ENCODE measurements around the gene CCDC14. TPM values are rescaled to one million over a fixed set of nuclear protein-coding genes. Genes with fewer than 3 reads are reported as not detected.

Gene CCDC14
- total and polyA plus RNA-seq, 2 donors = 57.3 to 60.4 TPM

GRCh38 chr3:123877965-123878364 lies 83.1 kb downstream of the CCDC14 start:
- WGBS = 96% methylated on average over 4 of the region's 4 CpGs
- H3K36me3 ChIP-seq (ENCODE audit: control insufficient read depth in 2 of 2, insufficient read depth in 2 of 2, low read length in 1 of 2) = no peaks in the 10 kb centered on the region
- no peak overlapping the region for H3K27ac ChIP-seq (ENCODE audit: low read depth in 1 of 2, low read length in 1 of 2)
- peaks cover 0 to 20% of the 10 kb centered on the region in 2 donors for H3K27me3 ChIP-seq (ENCODE audit: control insufficient read depth in 2 of 2, insufficient read depth in 1 of 2, low read length in 1 of 2)
- no peaks in the 10 kb centered on the region for H3K9me3 ChIP-seq (ENCODE audit: control insufficient read depth in 2 of 2, insufficient read depth in 1 of 2, low read length in 1 of 2)
- H3K4me3 ChIP-seq (ENCODE audit: low read length in 2 of 2) = no peak overlapping the region
- no peak for DNase-seq (ENCODE audit: low read depth in 6 of 9, low spot score in 9 of 9)
- H3K4me1 ChIP-seq (ENCODE audit: control insufficient read depth in 2 of 2, insufficient read depth in 2 of 2, low read length in 2 of 2) = peaks cover 0 to 2% of the 10 kb centered on the region in 2 donors

- H3K4me1 ChIP-seq (ENCODE audit: control insufficient read depth in 2 of 2, insufficient read depth in 2 of 2, low read length in 2 of 2) = peaks cover 0 to 2% of the 10 kb centered on the region in 2 donors
- H3K27me3 ChIP-seq (ENCODE audit: control insufficient read depth in 2 of 2, insufficient read depth in 1 of 2, low read length in 1 of 2) = peaks cover 0 to 15% of the 10 kb centered on the region in 2 donors
- WGBS = 90% methylated on average over 4 of the region's 4 CpGs
- no peak overlapping the region for H3K4me3 ChIP-seq (ENCODE audit: low read length in 2 of 2)
- H3K36me3 ChIP-seq (ENCODE audit: control insufficient read depth in 2 of 2, insufficient read depth in 2 of 2, low read length in 1 of 2) = no peaks in the 10 kb centered on the region
- no peaks in the 10 kb centered on the region for H3K9me3 ChIP-seq (ENCODE audit: control insufficient read depth in 2 of 2, insufficient read depth in 1 of 2, low read length in 1 of 2)
- DNase-seq (ENCODE audit: low read depth in 6 of 9, low spot score in 9 of 9) = no peak
- no peak overlapping the region for H3K27ac ChIP-seq (ENCODE audit: low read depth in 1 of 2, low read length in 1 of 2)
These were observed 83.6 kb downstream of the CCDC14 start for GRCh38 chr3:123877466-123877865.

- Histone ChIP-seq H3K27me3 (ENCODE audit: control insufficient read depth in 2 of 2, insufficient read depth in 1 of 2, low read length in 1 of 2) (peaks cover 0 to 10% of the 10 kb centered on the region in 2 donors), H3K9me3 (ENCODE audit: control insufficient read depth in 2 of 2, insufficient read depth in 1 of 2, low read length in 1 of 2) (no peaks in the 10 kb centered on the region), H3K4me1 (ENCODE audit: control insufficient read depth in 2 of 2, insufficient read depth in 2 of 2, low read length in 2 of 2) (peaks cover 0 to 2% of the 10 kb centered on the region in 2 donors), H3K36me3 (ENCODE audit: control insufficient read depth in 2 of 2, insufficient read depth in 2 of 2, low read length in 1 of 2) (no peaks in the 10 kb centered on the region), H3K27ac (ENCODE audit: low read depth in 1 of 2, low read length in 1 of 2) (no peak overlapping the region), H3K4me3 (ENCODE audit: low read length in 2 of 2) (no peak overlapping the region)
- no peak for DNase-seq (ENCODE audit: low read depth in 6 of 9, low spot score in 9 of 9)
These were observed 84.2 kb downstream of the CCDC14 start for GRCh38 chr3:123876858-123877257.

GRCh38 chr3:123872621-123873020 lies 88.4 kb downstream of the CCDC14 start:
- Histone ChIP-seq H3K9me3 (ENCODE audit: control insufficient read depth in 2 of 2, insufficient read depth in 1 of 2, low read length in 1 of 2) (no peaks in the 10 kb centered on the region), H3K36me3 (ENCODE audit: control insufficient read depth in 2 of 2, insufficient read depth in 2 of 2, low read length in 1 of 2) (no peaks in the 10 kb centered on the region), H3K27me3 (ENCODE audit: control insufficient read depth in 2 of 2, insufficient read depth in 1 of 2, low read length in 1 of 2) (no peaks in the 10 kb centered on the region), H3K4me1 (ENCODE audit: control insufficient read depth in 2 of 2, insufficient read depth in 2 of 2, low read length in 2 of 2) (no peaks in the 10 kb centered on the region), H3K27ac (ENCODE audit: low read depth in 1 of 2, low read length in 1 of 2) (no peak overlapping the region), H3K4me3 (ENCODE audit: low read length in 2 of 2) (no peak overlapping the region)
- no peak for DNase-seq (ENCODE audit: low read depth in 6 of 9, low spot score in 9 of 9)
- WGBS = 97% methylated on average over 1 of the region's 1 CpG

GRCh38 chr3:123871946-123872345 lies 89.1 kb downstream of the CCDC14 start:
- Histone ChIP-seq H3K27ac (ENCODE audit: low read depth in 1 of 2, low read length in 1 of 2) (no peak overlapping the region), H3K4me3 (ENCODE audit: low read length in 2 of 2) (no peak overlapping the region), H3K27me3 (ENCODE audit: control insufficient read depth in 2 of 2, insufficient read depth in 1 of 2, low read length in 1 of 2) (no peaks in the 10 kb centered on the region), H3K4me1 (ENCODE audit: control insufficient read depth in 2 of 2, insufficient read depth in 2 of 2, low read length in 2 of 2) (no peaks in the 10 kb centered on the region), H3K9me3 (ENCODE audit: control insufficient read depth in 2 of 2, insufficient read depth in 1 of 2, low read length in 1 of 2) (no peaks in the 10 kb centered on the region), H3K36me3 (ENCODE audit: control insufficient read depth in 2 of 2, insufficient read depth in 2 of 2, low read length in 1 of 2) (no peaks in the 10 kb centered on the region)
- 97% methylated on average over 1 of the region's 1 CpG for WGBS
- DNase-seq (ENCODE audit: low read depth in 6 of 9, low spot score in 9 of 9) = no peak

GRCh38 chr3:123870033-123870432 lies 91.0 kb downstream of the CCDC14 start:
- H3K27me3 ChIP-seq (ENCODE audit: control insufficient read depth in 2 of 2, insufficient read depth in 1 of 2, low read length in 1 of 2) = no peaks in the 10 kb centered on the region
- no peaks in the 10 kb centered on the region for H3K36me3 ChIP-seq (ENCODE audit: control insufficient read depth in 2 of 2, insufficient read depth in 2 of 2, low read length in 1 of 2)
- WGBS = 37% methylated on average over 1 of the region's 1 CpG
- H3K4me3 ChIP-seq (ENCODE audit: low read length in 2 of 2) = no peak overlapping the region
- DNase-seq (ENCODE audit: low read depth in 6 of 9, low spot score in 9 of 9) = no peak
- no peaks in the 10 kb centered on the region for H3K4me1 ChIP-seq (ENCODE audit: control insufficient read depth in 2 of 2, insufficient read depth in 2 of 2, low read length in 2 of 2)
- H3K9me3 ChIP-seq (ENCODE audit: control insufficient read depth in 2 of 2, insufficient read depth in 1 of 2, low read length in 1 of 2) = no peaks in the 10 kb centered on the region
- H3K27ac ChIP-seq (ENCODE audit: low read depth in 1 of 2, low read length in 1 of 2) = no peak overlapping the region

- Histone ChIP-seq H3K36me3 (ENCODE audit: control insufficient read depth in 2 of 2, insufficient read depth in 2 of 2, low read length in 1 of 2) (no peaks in the 10 kb centered on the region), H3K9me3 (ENCODE audit: control insufficient read depth in 2 of 2, insufficient read depth in 1 of 2, low read length in 1 of 2) (no peaks in the 10 kb centered on the region), H3K27ac (ENCODE audit: low read depth in 1 of 2, low read length in 1 of 2) (no peak overlapping the region), H3K27me3 (ENCODE audit: control insufficient read depth in 2 of 2, insufficient read depth in 1 of 2, low read length in 1 of 2) (no peaks in the 10 kb centered on the region), H3K4me1 (ENCODE audit: control insufficient read depth in 2 of 2, insufficient read depth in 2 of 2, low read length in 2 of 2) (no peaks in the 10 kb centered on the region), H3K4me3 (ENCODE audit: low read length in 2 of 2) (no peak overlapping the region)
- WGBS = 49% methylated on average over 1 of the region's 1 CpG
- DNase-seq (ENCODE audit: low read depth in 6 of 9, low spot score in 9 of 9) = no peak
These were observed 91.9 kb downstream of the CCDC14 start for GRCh38 chr3:123869165-123869564.

GRCh38 chr3:123864706-123865105 lies 96.3 kb downstream of the CCDC14 start:
- H3K9me3 ChIP-seq (ENCODE audit: control insufficient read depth in 2 of 2, insufficient read depth in 1 of 2, low read length in 1 of 2) = no peaks in the 10 kb centered on the region
- no peaks in the 10 kb centered on the region for H3K27me3 ChIP-seq (ENCODE audit: control insufficient read depth in 2 of 2, insufficient read depth in 1 of 2, low read length in 1 of 2)
- no peak for DNase-seq (ENCODE audit: low read depth in 6 of 9, low spot score in 9 of 9)
- H3K4me3 ChIP-seq (ENCODE audit: low read length in 2 of 2) = no peak overlapping the region
- no peaks in the 10 kb centered on the region for H3K36me3 ChIP-seq (ENCODE audit: control insufficient read depth in 2 of 2, insufficient read depth in 2 of 2, low read length in 1 of 2)
- no peak overlapping the region for H3K27ac ChIP-seq (ENCODE audit: low read depth in 1 of 2, low read length in 1 of 2)
- 98% methylated on average over 4 of the region's 4 CpGs for WGBS
- no peaks in the 10 kb centered on the region for H3K4me1 ChIP-seq (ENCODE audit: control insufficient read depth in 2 of 2, insufficient read depth in 2 of 2, low read length in 2 of 2)
